ENCODE results near the gene HUS1B.

The HUS1B gene

GRCh38 chr6:692858-693722, 36.2 kb upstream of the HUS1B start, which contains the start of gene EXOC2:
EXOC2 (minus strand) TSS chr6:693139; CDS start chr6:637818, 55,321 bp downstream.
- TF ChIP-seq CTCF (IDR thresholded peaks at IDR 0.05) = no peak
- peak within 1 kb of the TSS; percentile 80 to 96 for H3K4me3 ChIP-seq

GRCh38 chr6:692356-692851, 35.5 kb upstream of the HUS1B start:
- no peak for DNase-seq
- Histone ChIP-seq H3K4me3 (peak overlapping the region; percentile 80 to 96), H3K27ac (peak overlapping the region; percentile 67 to 74), H3K36me3 (no peaks in the 10 kb centered on the region), H3K27me3 (no peaks in the 10 kb centered on the region), H3K4me1 (peaks cover 0 to 21% (median 13%) of the 10 kb centered on the region in 4 donors), H3K9me3 (no peaks in the 10 kb centered on the region)
- intact Hi-C loops (cut with DNase I; ENCODE audit: low total_unique reads) = no loop called here
- no peak for TF ChIP-seq CTCF (IDR thresholded peaks at IDR 0.05)

More at GRCh38 chr6:692858-693722, 36.2 kb upstream of the HUS1B start, which contains the start of gene EXOC2:
- Histone ChIP-seq H3K9me3 (no peaks in the 10 kb centered on the region), H3K27ac (peak within 1 kb of the TSS; percentile 67 to 74), H3K4me1 (peaks cover 0 to 21% (median 13%) of the 10 kb centered on the region in 4 donors), H3K27me3 (no peaks in the 10 kb centered on the region), H3K36me3 (no peaks in the 10 kb centered on the region)
- peak; percentile 81 to 89 for DNase-seq
- intact Hi-C loops (cut with DNase I; ENCODE audit: low total_unique reads) = no loop called here

- Histone ChIP-seq H3K27me3 (no peaks in the 10 kb centered on the region), H3K9me3 (no peaks in the 10 kb centered on the region), H3K4me1 (peaks cover 0 to 30% (median 13%) of the 10 kb centered on the region in 4 donors), H3K4me3 (no peak overlapping the region), H3K36me3 (no peaks in the 10 kb centered on the region), H3K27ac (no peak overlapping the region)
- no peak for DNase-seq
- intact Hi-C loops (cut with DNase I; ENCODE audit: low total_unique reads) = no loop called here
- TF ChIP-seq CTCF (IDR thresholded peaks at IDR 0.05) = no peak
Measured at GRCh38 chr6:689223-689622, 32.3 kb upstream of the HUS1B start.

GRCh38 chr6:686497-686896, 29.6 kb upstream of the HUS1B start:
- Histone ChIP-seq H3K4me1 (peaks cover 0 to 29% (median 12%) of the 10 kb centered on the region in 4 donors), H3K4me3 (no peak overlapping the region), H3K27ac (no peak overlapping the region), H3K36me3 (no peaks in the 10 kb centered on the region), H3K9me3 (no peaks in the 10 kb centered on the region), H3K27me3 (no peaks in the 10 kb centered on the region)
- DNase-seq = no peak
- intact Hi-C loops (cut with DNase I; ENCODE audit: low total_unique reads) = no loop called here
- TF ChIP-seq CTCF (IDR thresholded peaks at IDR 0.05) = no peak

- DNase-seq = no peak
- Histone ChIP-seq H3K36me3 (no peaks in the 10 kb centered on the region), H3K27ac (no peak overlapping the region), H3K4me1 (peaks cover 0 to 21% (median 7%) of the 10 kb centered on the region in 4 donors), H3K9me3 (no peaks in the 10 kb centered on the region), H3K27me3 (no peaks in the 10 kb centered on the region), H3K4me3 (no peak overlapping the region)
- intact Hi-C loops (cut with DNase I; ENCODE audit: low total_unique reads) = no loop called here
- no peak for TF ChIP-seq CTCF (IDR thresholded peaks at IDR 0.05)
Measured at GRCh38 chr6:684831-685636, 28.1 kb upstream of the HUS1B start.

Data from tibial artery (tissue), 4 donors.